HEK293T (cell line): ENCODE results near the gene CCDC88C.

Experiments used
- CTCF ChIA-PET: fragments of 350-600 bp; formaldehyde crosslinking; extraction: SDS; loops from one replicate; lab custom pipeline; 2021; ENCODE audit warnings: antibody characterized with exemption, inconsistent platforms; lab: Yijun Ruan, JAX
- POLR2A ChIA-PET: fragments of 350-600 bp; formaldehyde crosslinking; extraction: SDS; loops from one replicate; lab custom pipeline; 2020; ENCODE audit warnings: antibody characterized with exemption, inconsistent platforms; lab: Yijun Ruan, JAX
- DNase-seq: peaks from one replicate; pipeline ENCODE4 v3.0.0; 2012; ENCODE audit warnings: mixed read lengths; ENCODE audit errors: extremely low spot score
- ARNT ChIP-seq: fragments of 450-650 bp; IDR thresholded peaks from 2 replicates; pipeline ENCODE4 v1.6.1; 2017; ENCODE audit warnings: mild to moderate bottlenecking
- BHLHE40 ChIP-seq: fragments of 450-650 bp; IDR thresholded peaks from 2 replicates; pipeline ENCODE4 v1.6.1; 2016; ENCODE audit warnings: mild to moderate bottlenecking, moderate library complexity, borderline replicate concordance
- CTBP1 ChIP-seq: fragments of 450-650 bp; IDR thresholded peaks from 2 replicates; pipeline ENCODE4 v1.6.1; 2016; ENCODE audit warnings: borderline replicate concordance
- ELF4 ChIP-seq: fragments of 450-650 bp; IDR thresholded peaks from 2 replicates; pipeline ENCODE4 v1.6.1; 2017; ENCODE audit warnings: antibody characterized with exemption
- FOXA1 ChIP-seq: fragments of 450-650 bp; IDR thresholded peaks from 2 replicates; pipeline ENCODE4 v1.6.1; 2016; ENCODE audit warnings: mild to moderate bottlenecking
- FOXK2 ChIP-seq: fragments of 450-650 bp; IDR thresholded peaks from 2 replicates; pipeline ENCODE4 v1.6.1; 2016; ENCODE audit warnings: mild to moderate bottlenecking
- FOXM1 ChIP-seq: fragments of 450-650 bp; IDR thresholded peaks from 2 replicates; pipeline ENCODE4 v1.6.1; 2017; ENCODE audit warnings: mild to moderate bottlenecking, borderline replicate concordance
- HDGF ChIP-seq: fragments of 450-650 bp; IDR thresholded peaks from 2 replicates; pipeline ENCODE4 v1.6.1; 2017; ENCODE audit warnings: antibody characterized with exemption, borderline replicate concordance
- L3MBTL2 ChIP-seq: fragments of 450-650 bp; conservative IDR thresholded peaks from 2 replicates; pipeline ENCODE4 v1.6.1; 2016; ENCODE audit warnings: mild to moderate bottlenecking
- LEF1 ChIP-seq: fragments of 450-650 bp; IDR thresholded peaks from 2 replicates; pipeline ENCODE4 v1.6.1; 2017; ENCODE audit warnings: mild to moderate bottlenecking, borderline replicate concordance
- NFRKB ChIP-seq: fragments of 450-650 bp; IDR thresholded peaks from 2 replicates; pipeline ENCODE4 v1.6.1; 2016; ENCODE audit warnings: mild to moderate bottlenecking, moderate library complexity
- PKNOX1 ChIP-seq: fragments of 450-650 bp; IDR thresholded peaks from 2 replicates; pipeline ENCODE4 v1.6.1; 2016
- SP1 ChIP-seq: fragments of 450-650 bp; IDR thresholded peaks from 2 replicates; pipeline ENCODE4 v1.6.1; 2017
- SUZ12 ChIP-seq: fragments of 450-650 bp; IDR thresholded peaks from 2 replicates; pipeline ENCODE4 v1.6.1; 2016; ENCODE audit warnings: mild to moderate bottlenecking
- TARDBP ChIP-seq: fragments of 450-650 bp; IDR thresholded peaks from 2 replicates; pipeline ENCODE4 v1.6.1; 2016
- ZNF384 ChIP-seq: fragments of 450-650 bp; IDR thresholded peaks from 2 replicates; pipeline ENCODE4 v1.6.1; 2016

Gene CCDC88C

DNA sequence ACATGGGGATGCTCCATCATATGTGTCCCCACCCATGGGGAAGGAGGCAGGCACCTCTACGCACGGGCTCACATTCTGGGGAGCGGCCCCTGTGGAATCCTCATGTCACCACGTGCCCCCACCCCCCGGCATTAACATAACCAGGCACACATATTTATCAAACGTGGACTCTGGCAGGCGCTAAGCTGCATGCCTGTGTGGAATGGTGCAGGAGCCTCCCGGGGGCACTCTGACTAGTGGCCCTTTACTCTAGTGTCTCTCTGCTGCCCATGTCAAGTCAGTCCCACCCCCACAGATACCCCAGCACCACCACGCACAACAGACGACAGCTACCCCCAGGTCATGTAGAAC lies 66.1 kb downstream of the CCDC88C start:
- no peak for DNase-seq
- CTCF ChIA-PET = no interaction called here
- no peak for TF ChIP-seq PKNOX1
- no peak for TF ChIP-seq ARNT
- TF ChIP-seq TARDBP = no peak
- TF ChIP-seq SUZ12 = no peak
- no peak for TF ChIP-seq FOXK2
- TF ChIP-seq FOXM1 = no peak
- no peak for TF ChIP-seq NFRKB
- TF ChIP-seq LEF1 = no peak
- no peak for TF ChIP-seq CTBP1
- no peak for TF ChIP-seq HDGF
- no peak for TF ChIP-seq SP1
- TF ChIP-seq FOXA1 = no peak
- no peak for TF ChIP-seq ELF4
- no peak for TF ChIP-seq ZNF384
- no peak for TF ChIP-seq L3MBTL2
- TF ChIP-seq BHLHE40 = no peak

DNA sequence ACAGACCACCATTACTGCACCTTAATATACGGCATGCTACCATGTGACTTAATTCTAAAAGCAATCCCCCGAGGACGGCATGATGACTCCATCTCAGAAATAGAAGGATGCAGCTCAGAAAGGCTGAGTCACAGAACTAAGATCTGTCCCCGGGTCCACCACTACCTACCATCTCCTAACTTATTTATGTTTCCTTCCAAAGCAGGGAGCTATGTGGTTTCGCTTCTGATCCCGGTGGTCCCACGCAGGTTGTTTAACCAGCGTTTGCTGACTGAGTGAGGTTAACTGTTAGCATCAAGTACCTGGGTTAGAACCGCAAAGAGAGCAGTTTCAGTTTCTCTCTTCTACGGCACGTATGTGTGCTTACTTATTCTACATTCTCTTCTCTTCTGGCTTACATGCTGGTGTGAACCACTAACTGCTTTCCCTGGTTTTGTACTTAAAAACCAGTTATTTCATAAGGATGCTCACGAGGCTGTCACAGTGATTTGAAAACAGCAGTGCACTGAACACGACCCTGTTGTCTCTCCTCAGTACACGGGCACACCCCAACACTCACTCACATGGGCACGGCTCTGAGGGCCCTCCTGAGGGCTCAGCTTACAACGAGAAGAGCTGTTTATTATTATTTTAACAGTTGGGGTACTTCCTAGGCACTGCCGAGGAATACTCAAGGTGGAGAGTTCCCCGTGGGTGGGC lies 66.7 kb downstream of the CCDC88C start:
- ChIA-PET CTCF (no interaction called here), POLR2A (no interaction called here)
- TF ChIP-seq CTBP1 (no peak), FOXM1 (no peak)
- no peak for DNase-seq

More for the DNA sequence above, 66.1 kb downstream of the CCDC88C start:
- POLR2A ChIA-PET = no interaction called here

DNA sequence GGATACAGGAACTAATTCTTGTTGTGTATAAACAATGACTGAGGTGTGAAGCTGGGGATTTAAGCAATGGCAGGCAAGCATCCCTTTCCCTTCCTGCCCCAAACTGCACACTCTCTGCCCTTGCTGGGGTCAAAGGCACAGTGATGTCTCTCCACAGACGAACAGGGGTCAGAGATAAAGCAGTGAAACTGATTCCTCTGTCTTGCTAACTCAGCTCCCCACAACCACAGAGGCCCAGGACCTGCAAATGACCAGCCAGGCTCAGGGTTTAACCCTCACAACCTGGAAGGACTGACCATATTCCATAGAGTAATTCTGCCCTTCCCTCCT lies 67.2 kb downstream of the CCDC88C start:
- ChIA-PET CTCF (no interaction called here), POLR2A (no interaction called here)
- TF ChIP-seq TARDBP (no peak), CTBP1 (no peak), FOXK2 (no peak), FOXM1 (no peak), SUZ12 (no peak)
- no peak for DNase-seq

DNA sequence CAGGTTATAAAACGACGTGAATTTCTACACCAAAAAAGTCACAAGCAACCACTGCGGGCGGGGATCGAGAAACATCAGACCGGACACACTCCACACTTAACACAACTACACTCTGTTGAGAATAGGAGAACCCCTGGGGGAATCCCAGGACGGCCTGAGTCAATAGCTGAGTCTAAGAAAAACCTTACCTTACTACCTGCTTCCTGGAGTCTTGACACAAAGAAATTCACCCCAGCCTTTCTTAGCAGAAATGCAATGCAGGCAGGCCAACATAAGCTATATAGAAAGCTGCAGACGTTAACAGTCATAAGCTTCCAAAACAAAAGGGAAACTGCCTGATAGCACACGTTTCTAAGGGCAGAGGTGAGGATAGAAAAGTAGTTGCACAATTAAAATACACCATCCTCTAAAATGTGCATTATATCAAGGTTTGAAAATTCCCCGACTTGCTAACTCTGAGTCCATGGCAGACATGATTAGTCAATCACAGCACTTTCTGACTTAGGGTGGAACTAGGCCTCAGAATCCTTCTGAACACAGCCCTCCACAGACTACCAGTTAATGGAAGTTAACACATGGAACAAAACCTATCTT lies 68.0 kb downstream of the CCDC88C start:
- ChIA-PET POLR2A (interaction anchor here (0.6 kb wide), 1 partner anchor 94 kb away, joined by 3 read pairs; no protein-coding TSS in a partner anchor), CTCF (interaction anchor here (1.2 kb wide), 1 partner anchor 26 kb away, joined by 3 read pairs; no protein-coding TSS in a partner anchor)
- no peak for DNase-seq
- TF ChIP-seq HDGF (no peak), FOXM1 (no peak), L3MBTL2 (no peak), CTBP1 (no peak), SP1 (no peak), ELF4 (no peak), ARNT (no peak), BHLHE40 (no peak), LEF1 (no peak), PKNOX1 (no peak), NFRKB (no peak), ZNF384 (no peak)

GRCh38 chr14:91348845-91349465 lies 68.7 kb downstream of the CCDC88C start:
- ChIA-PET POLR2A (no interaction called here), CTCF (interaction anchor here (1.2 kb wide), 1 partner anchor 26 kb away, joined by 3 read pairs; no protein-coding TSS in a partner anchor)
- no peak for DNase-seq
- TF ChIP-seq TARDBP = no peak

DNA sequence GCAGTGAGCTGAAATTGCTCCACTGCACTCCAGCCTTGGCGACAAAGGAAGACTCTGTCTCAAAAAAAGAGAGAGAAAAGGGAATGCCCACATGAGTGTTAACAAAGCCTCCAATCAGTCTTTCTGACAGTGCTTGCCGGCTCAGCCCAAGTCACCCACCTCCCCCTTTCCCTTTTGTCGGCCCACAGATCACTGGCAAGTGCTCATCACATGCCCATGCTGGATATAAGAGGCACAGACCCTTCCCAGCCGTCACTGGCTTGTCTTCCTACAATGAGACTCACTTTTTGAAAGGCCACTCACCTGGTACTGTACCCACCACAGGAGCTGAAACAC lies 70.8 kb downstream of the CCDC88C start:
- POLR2A ChIA-PET = no interaction called here
- no peak for TF ChIP-seq NFRKB
- TF ChIP-seq LEF1 = no peak
- TF ChIP-seq FOXA1 = no peak
- no peak for TF ChIP-seq L3MBTL2
- TF ChIP-seq ELF4 = no peak
- TF ChIP-seq TARDBP = no peak
- TF ChIP-seq HDGF = no peak
- no peak for TF ChIP-seq BHLHE40
- TF ChIP-seq ARNT = no peak
- TF ChIP-seq CTBP1 = no peak
- DNase-seq = no peak
- CTCF ChIA-PET = interaction anchor here (0.7 to 0.9 kb wide), 2 partner anchors 22 to 725 kb away, joined by 3 read pairs; no protein-coding TSS in a partner anchor

- POLR2A ChIA-PET = no interaction called here
These were observed 73.5 kb downstream of the CCDC88C start for GRCh38 chr14:91344096-91344495.

More at GRCh38 chr14:91344096-91344495, 73.5 kb downstream of the CCDC88C start:
- CTCF ChIA-PET = no interaction called here
- TF ChIP-seq FOXK2 (no peak), FOXA1 (no peak), ARNT (no peak), PKNOX1 (no peak), TARDBP (no peak), ELF4 (no peak), FOXM1 (no peak), SP1 (no peak), BHLHE40 (no peak), L3MBTL2 (no peak), CTBP1 (no peak), LEF1 (no peak), HDGF (no peak), ZNF384 (no peak), NFRKB (no peak)
- no peak for DNase-seq
